GM21723 (cell line): ENCODE measurements around the gene MRPL9.
"Not testable (repeated sequence)": the region's sequence is repeated elsewhere in the genome, so short reads cannot be mapped to it uniquely, and the experiment has no call there.

Source experiments
- ATAC-seq: cut with Tn5 transposase; IDR thresholded peaks from one replicate; pipeline ENCODE4 v1.9.1; 2021; ENCODE audit warnings: mild to moderate bottlenecking, moderate library complexity; ENCODE audit not compliant: unreplicated experiment

MRPL9 gene

DNA sequence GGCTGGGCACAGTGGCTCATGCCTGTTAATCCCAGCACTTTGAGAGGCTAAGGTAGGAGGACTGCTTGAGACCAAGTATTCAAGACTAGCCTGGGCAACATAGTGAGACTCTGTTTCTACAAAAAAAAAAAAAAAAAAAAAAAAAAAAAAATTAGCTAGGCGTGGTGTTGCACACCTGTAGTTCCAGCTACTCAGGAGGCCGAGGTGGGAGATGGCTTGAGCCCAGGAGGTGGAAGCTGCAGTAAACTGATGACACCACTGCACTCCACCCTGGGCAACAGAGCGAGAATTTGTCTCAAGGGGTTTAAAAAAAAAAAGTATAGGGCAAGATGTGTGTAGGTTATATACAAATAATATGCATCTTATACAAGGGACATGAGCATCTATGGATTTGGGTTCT is 24.4 kb upstream of the MRPL9 start:
- no peak for ATAC-seq

DNA sequence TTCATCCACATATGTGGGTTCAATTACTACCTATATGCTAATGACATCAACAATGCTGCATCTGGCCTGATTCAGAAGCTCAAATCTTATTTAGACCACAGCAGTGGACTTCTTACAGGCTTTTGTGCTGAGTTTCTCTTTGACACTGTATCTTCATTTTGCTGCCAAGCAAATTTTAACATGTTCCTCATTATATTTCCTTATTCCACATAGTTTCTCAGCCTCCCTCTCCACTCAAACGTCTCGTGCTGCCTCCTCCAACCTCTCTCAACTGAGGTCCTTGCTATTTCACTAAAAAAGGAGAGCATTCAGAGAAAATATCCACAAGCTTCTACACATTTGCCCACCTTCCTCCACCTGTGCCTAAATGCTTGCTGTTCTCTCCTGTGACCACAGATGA is 20.5 kb upstream of the MRPL9 start:
- no peak for ATAC-seq

GRCh38 chr1:151782741-151783140 is 19.4 kb upstream of the MRPL9 start:
- no peak for ATAC-seq

DNA sequence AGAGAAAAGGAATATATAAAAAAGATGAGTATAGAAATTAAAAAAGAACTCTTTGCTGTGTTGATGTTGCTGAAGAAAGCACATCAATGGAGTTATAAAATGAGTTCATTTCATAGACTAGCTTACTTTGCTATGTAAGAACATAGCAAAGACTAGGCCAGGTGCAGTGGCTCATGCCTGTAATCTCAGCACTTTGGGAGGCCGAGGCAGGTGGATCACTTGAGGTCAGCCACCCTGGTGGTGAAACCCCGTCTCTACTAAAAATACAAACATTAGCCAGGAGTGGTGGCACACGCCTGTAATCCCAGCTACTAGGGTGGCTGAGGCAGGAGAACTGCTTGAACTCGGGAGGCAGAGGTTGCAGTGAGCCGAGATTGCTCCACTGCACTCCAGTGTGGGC is 18.7 kb upstream of the MRPL9 start:
- not testable (repeated sequence) for ATAC-seq

DNA sequence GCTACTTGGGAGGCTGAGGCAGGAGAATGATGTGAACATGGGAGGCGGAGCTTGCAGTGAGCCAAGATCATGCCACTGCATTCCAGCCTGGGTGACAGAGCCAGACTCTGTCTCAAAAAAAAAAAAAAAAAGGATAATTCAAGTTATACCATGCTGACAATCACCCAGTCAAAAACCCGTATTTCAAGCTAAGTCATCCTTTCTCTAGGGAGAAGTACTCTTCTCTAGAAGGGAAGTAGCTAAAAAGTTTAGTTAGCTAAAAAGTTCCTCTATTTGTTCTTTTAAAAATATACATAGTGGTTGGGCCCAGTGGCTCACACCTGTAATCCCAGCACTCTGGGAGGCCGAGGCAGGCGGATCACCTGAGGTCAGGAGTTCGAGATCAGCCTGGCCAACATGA is 17.4 kb upstream of the MRPL9 start:
- not testable (repeated sequence) for ATAC-seq

GRCh38 chr1:151779852-151780251 is 16.6 kb upstream of the MRPL9 start:
- ATAC-seq, result no peak

DNA sequence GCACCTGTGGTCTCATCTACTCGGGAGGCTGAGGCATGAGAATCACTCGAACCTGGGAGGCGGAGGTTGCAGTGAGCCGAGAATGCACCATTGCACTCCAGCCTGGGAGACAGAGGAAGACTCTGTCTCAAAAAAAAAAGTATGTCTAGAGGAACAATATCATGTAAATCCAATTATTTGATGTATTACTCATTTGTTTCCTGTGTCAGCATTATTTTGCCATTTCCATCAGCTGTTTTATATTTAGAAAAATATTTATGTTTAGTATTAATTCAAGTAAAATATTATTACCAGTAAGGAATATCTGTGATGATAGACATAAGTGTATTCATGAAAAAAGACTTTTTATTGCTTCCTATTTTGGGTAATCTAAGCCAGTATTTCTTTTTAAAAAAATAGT is 14.0 kb upstream of the MRPL9 start:
- no peak for ATAC-seq

- no peak for ATAC-seq
Observed at GRCh38 chr1:151776665-151777062, 13.4 kb upstream of the MRPL9 start.

- no peak for ATAC-seq
Observed at GRCh38 chr1:151775894-151776664, 12.8 kb upstream of the MRPL9 start.

GRCh38 chr1:151774256-151774922 is 11.1 kb upstream of the MRPL9 start:
- no peak for ATAC-seq

DNA sequence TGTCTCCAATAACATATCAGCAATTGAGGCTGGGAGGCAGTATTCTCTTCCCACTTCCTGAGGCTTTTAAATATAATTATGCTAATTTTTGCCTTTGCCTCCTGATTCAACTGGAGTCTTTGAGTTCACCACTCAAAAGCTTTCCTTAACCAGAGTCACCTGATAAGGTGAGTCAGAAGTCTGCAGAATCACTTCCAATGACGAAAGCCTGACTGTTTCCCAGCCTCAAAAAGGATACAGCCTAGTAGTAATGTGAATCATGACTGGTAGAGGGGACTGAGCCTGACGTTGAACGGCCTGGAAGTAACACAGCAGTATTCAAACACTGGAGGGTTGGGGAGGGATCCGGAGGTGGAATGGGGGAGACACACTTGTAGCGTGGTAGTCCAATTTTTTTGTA is 10.4 kb upstream of the MRPL9 start:
- ATAC-seq, result no peak

DNA sequence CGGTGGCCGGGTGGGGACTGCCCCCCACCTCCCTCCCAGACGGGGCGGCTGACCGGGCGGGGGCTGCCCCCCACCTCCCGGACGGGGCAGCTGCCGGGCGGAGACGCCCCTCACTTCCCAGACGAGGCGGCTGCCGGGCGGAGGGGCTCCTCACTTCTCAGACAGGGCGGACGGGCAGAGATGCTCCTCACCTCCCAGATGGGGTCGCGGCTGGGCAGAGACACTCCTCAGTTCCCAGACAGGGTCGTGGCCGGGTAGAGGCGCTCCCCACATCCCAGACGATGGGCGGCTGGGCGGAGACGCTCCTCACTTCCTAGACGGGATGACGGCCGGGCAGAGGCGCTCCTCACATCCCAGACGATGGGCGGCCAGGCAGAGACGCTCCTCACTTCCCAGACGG is 6.0 kb upstream of the MRPL9 start:
- not testable (repeated sequence) for ATAC-seq

DNA sequence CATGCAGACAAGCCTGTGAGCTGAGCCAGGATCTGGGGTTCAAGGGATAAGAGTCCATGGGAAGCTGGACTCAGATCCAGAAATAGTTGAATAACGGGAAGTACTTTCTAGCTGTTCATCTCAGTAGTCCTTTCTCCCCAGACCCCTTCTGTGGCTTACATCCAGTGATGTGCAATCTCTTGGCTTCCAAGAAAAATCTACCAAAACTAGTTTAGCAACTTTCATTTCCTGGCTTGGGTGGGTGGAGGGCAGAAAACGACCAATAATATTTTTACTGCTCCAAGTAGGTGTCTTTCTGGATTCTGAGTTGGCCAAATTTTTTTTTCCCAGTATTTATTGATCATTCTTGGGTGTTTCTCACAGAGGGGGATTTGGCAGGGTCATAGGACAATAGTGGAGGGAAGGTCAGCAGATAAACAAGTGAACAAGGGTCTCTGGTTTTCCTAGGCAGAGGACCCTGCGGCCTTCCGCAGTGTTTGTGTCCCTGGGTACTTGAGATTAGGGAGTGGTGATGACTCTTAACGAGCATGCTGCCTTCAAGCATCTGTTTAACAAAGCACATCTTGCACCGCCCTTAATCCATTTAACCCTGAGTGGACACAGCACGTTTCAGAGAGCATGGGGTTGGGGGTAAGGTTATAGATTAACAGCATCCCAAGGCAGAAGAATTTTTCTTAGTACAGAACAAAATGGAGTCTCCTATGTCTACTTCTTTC is 5.2 kb upstream of the MRPL9 start:
- not testable (repeated sequence) for ATAC-seq

DNA sequence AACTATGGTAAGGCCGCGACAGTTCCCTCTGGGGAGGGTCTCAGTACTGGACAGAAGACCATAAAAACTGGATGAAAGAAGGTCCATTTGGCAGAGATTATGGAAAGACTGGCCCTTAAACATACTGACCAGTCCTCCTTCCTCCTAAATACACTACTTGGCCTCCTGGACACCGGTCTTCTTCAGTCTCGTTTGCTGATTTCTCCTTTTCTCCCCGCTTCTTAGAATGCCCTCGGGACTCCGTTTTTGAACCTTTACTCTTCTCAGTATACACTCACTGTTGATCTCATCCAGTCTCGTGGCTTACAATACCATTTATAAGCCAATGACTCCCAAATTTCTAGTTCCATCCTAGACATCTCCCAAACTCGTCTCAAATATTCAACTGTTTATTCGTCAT is 694 bp upstream of the MRPL9 start:
- ATAC-seq, result no peak

GRCh38 chr1:151760597-151761385 is 2.5 kb downstream of the MRPL9 start:
- no peak for ATAC-seq

DNA sequence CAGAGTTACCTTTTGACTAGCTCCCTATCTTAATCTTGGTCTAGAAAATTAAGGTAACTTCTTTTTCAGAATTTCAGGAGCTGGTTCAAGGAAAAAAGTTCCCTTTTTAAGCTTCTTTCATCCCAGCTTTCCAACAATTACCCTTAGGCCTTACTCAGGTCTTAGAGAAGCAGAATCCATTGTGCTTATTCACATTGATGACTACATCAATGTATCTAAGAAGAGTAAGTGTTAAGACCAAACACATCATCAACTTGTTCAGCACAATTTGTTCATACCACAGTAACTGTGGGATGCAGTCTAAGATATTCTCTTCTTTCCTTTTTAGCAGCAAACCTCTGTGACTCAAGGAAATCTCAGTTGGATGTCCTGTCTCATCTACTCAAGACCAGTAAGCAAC is 4.1 kb downstream of the MRPL9 start:
- no peak for ATAC-seq

DNA sequence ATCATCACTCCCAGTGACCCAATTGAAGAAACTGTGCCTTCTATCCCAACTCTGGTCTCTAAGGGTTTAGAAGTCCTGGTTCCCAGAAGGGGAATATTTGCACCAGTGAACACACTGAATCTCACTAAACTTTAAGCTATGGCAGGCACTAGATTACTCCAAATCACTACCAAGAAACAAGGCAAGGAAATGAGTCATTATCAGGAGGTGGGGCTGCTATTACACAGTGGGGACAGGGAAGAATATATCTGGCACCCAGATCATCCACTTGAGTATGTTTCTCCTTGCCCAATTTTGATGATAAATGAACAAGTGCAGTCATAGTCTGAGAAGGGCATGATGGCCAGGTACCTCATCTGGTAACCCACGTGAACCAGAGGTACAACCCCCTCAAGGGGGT is 7.0 kb downstream of the MRPL9 start:
- no peak for ATAC-seq

DNA sequence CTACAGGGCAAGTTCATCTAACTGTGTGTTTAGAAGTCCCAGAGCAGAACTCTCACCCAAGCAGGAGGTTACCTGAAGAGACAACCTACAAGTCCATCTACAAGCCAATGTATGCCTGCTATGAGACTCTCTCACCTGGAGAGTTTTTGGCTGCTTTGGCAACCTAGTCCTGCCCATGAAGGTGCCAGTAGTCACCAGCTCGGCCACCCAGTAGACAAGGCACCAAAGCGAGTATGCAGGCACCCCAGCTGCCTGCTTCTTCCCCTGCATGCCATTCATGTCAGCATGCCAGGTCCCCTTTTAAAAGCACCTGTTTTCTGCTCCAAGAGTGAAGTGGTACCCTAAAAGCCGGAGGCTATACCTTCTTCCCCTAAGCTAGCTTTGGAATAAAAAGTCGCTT is 21.8 kb downstream of the MRPL9 start:
- no peak for ATAC-seq

DNA sequence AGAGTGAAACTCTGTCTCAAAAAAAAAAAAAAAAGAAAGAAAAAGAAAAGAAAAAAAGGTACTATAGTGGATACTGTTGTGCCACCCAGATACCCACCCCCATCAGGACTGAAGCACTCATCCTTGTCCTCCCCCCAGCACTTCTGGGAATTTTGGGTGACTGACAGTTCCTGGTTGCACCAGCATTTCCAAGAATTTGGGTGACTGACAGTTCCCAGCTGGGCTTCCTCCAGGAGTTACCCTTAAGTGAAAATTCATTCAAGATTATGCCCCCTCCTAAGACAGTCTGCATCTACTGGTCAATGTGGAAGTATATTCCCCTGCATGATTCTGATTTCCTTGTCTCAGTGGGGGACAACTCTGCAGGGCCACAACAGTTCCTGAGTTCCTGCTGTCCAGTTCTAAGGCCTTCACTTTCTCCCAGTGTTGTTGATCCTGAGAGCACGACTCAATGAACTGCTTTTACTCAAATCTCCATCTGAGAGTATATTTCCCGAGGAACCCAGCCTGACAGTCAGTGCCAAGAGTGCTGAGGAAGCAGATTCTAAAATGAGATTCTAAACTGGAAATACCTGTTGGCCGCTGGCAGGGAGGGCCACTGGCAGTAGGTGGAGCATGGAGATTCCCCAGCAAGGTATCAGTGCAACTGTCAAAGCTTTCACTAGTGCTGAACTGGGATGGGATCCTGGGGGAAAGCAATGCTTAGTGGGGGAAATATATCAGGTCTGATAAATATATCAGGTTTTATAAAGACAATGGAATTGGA is 23.5 kb downstream of the MRPL9 start:
- no peak for ATAC-seq

DNA sequence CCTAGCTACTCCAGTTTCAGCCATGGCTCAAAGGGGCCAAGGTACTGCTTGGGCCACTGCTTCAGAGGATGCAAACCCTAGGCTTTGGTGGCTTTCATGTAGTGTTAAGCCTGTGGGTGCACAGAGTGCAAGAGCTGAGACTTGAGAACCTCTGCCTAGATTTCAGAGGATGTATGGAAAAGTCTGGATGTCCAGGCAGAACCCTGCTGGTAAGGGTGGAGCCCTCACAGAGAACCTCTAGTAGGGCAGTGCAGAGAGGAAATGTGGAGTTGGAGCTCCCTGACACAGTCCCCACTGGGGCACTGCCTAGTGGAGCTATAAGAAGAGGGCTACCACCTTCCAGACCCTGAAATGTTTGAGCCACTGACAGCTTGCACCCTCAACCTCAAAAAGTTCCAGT is 25.8 kb downstream of the MRPL9 start:
- ATAC-seq, result no peak
